VCaP (cell line): ENCODE results near the gene EYA4.

Experiments
- H3K27ac ChIP-seq: fragments of 450-650 bp; 2 replicates; pipeline ENCODE4 v1.5.1; 2017
- TF ChIP-seq, protein P1 (sequence below): fragments of 450-650 bp; conservative IDR thresholded peaks from 2 replicates; pipeline ENCODE4 v1.5.1; 2017; ENCODE audit warnings: mild to moderate bottlenecking, moderate library complexity

EYA4 gene

GRCh38 chr6:133268621-133269020 lies 27.5 kb downstream of the EYA4 start:
- no peak overlapping the region for H3K27ac ChIP-seq
- TF ChIP-seq, protein P1, sequence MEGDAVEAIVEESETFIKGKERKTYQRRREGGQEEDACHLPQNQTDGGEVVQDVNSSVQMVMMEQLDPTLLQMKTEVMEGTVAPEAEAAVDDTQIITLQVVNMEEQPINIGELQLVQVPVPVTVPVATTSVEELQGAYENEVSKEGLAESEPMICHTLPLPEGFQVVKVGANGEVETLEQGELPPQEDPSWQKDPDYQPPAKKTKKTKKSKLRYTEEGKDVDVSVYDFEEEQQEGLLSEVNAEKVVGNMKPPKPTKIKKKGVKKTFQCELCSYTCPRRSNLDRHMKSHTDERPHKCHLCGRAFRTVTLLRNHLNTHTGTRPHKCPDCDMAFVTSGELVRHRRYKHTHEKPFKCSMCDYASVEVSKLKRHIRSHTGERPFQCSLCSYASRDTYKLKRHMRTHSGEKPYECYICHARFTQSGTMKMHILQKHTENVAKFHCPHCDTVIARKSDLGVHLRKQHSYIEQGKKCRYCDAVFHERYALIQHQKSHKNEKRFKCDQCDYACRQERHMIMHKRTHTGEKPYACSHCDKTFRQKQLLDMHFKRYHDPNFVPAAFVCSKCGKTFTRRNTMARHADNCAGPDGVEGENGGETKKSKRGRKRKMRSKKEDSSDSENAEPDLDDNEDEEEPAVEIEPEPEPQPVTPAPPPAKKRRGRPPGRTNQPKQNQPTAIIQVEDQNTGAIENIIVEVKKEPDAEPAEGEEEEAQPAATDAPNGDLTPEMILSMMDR, result no peak

DNA sequence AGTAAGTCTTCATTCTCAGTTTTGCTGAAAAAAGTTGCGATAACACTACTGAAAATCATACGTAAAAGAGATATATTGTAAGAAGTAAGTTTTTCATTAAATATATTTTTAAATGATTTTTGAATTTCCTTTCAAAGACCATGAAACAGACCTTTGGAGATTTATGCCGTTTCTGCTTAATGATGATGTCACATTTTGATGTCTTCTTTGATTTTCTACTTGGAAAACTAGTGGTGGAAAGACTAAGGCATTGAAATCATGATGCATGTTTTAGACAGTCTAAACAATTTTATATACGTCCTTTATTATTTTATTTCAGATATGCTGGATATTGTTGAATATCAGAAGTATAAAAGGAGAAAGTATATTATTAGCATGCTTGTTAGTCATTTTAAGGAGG lies 33.7 kb downstream of the EYA4 start:
- H3K27ac ChIP-seq, result no peak overlapping the region
- TF ChIP-seq, protein P1, result no peak

DNA sequence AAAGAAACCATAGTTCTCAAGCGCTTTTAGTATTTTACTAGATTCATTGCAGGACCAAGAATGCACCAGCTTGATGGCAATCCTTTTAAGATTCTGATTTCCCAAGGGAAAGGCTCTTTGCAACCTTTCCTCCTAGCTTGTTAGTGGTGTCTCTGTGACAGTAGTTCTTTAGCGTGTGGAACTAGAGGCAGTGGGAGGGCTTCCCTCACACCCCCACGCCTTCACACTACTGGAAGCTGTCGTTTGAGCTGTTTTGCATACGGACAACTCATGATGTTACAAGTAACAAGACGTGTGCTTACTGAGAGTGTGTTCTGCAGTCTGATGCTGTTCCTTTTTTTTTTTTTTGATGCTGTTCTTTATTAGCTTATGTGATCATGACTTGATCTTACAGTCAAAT lies 34.1 kb downstream of the EYA4 start:
- TF ChIP-seq, protein P1, result no peak
- no peak overlapping the region for H3K27ac ChIP-seq

DNA sequence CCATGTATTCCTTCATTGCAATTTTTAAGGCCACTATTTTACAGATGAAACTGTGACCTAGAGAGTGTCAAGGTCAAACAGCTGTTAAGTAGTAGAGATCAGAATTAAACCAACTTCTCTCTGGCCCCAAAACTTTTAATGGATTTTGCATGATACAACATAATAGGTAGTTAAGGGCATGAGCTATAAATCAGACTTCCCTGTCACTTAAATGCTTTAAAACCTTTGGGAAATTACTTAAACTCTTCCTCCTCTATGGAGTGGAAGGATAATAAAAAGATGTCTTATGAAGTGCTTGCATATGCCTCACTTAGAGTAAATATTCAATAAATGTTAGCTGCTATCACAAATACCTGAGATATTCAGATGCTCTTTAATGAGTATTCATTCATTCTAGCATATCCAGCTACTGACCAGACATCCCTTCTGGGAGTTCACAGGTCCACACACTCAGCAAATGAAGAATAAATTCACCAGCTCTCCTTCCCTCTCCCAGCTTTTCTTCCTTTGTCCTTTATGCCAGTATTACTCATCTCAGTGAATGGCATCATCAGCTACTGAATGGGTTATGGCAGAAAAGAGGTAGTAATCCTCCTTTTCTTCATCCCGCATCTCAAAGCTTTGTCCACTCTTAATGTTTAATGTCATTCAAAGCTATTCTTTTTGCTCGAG lies 36.2 kb downstream of the EYA4 start:
- H3K27ac ChIP-seq, result no peak overlapping the region
- TF ChIP-seq, protein P1, result no peak

DNA sequence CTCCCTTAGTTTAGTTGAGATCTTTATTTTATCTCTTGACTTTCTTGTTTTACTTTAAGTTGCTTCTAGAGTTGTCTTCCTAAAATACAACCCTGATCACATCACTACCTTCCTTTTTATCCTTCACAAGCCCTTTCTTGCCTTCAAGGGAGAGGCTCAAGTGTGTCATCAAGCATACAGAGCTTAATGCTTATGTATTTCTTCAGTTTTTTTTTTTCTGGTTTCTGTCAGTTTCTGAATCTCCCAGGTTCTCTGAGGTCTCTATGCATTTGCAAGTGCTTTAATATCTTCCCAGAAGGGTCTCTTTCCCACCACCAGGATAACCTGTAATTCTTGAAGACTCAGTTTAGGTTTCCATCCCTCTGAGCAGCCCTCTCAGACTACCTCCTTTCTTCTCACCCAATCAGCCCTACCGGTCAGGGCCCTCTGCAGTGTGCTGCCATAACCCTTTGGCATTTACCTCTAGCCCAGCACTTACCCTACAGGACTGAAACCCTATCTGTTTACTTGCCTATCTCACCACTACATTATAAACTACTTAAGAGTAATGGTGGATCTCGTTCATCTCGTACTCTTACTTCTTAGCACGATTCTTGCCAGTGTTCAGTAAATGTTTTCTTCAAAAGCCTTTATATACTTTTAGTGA lies 36.9 kb downstream of the EYA4 start:
- TF ChIP-seq, protein P1, result no peak
- no peak overlapping the region for H3K27ac ChIP-seq

- TF ChIP-seq, protein P1, result peak; percentile 56
- no peak overlapping the region for H3K27ac ChIP-seq
Measured at GRCh38 chr6:133286765-133287164, 45.6 kb downstream of the EYA4 start.

- no peak overlapping the region for H3K27ac ChIP-seq
- TF ChIP-seq, protein P1, result no peak
Measured at GRCh38 chr6:133288662-133289061, 47.5 kb downstream of the EYA4 start.
